H1 (cell line): ENCODE results near the gene RHOH.

Experiments
- CEBPB ChIP-seq: IDR thresholded peaks from 2 replicates; pipeline ENCODE4 v1.6.1; 2012; ENCODE audit warnings: low read depth, low read length
- EZH2 ChIP-seq: fragments of 200-600 bp; sonication (generic); IDR thresholded peaks from 2 replicates; pipeline ENCODE4 v1.7.1; 2012; ENCODE audit warnings: low read depth, mild to moderate bottlenecking, moderate library complexity, low read length, inconsistent platforms; ENCODE audit not compliant: severe bottlenecking
- KDM5A ChIP-seq: fragments of 200-600 bp; IDR thresholded peaks from 2 replicates; pipeline ENCODE4 v1.7.1; 2012; ENCODE audit warnings: mild to moderate bottlenecking, low read length, inconsistent platforms, mixed read lengths
- POLR2A ChIP-seq, 2 experiments: IDR thresholded peaks; 1 replicate in 1 of 2; 2 replicates in 1 of 2; pipeline ENCODE4 v1.6.1; 2011; ENCODE audit warnings: low read depth in 2 of 2, low read length in 2 of 2, mild to moderate bottlenecking in 2 of 2; ENCODE audit errors: control extremely low read depth in 1 of 2
- POLR2AphosphoS5 ChIP-seq: IDR thresholded peaks from 2 replicates; pipeline ENCODE4 v1.6.1; 2011; ENCODE audit warnings: low read depth, low read length
- RAD21 ChIP-seq, 2 experiments: IDR thresholded peaks in 1 of 2; conservative IDR thresholded peaks in 1 of 2; 2 replicates each; pipeline ENCODE4 v1.6.1; 2011; ENCODE audit warnings: low read depth in 2 of 2, low read length in 2 of 2, improper control_type of control experiment in 1 of 2, inconsistent platforms in 1 of 2, mild to moderate bottlenecking in 1 of 2, moderate library complexity in 1 of 2
- RFX5 ChIP-seq: IDR thresholded peaks from 2 replicates; pipeline ENCODE4 v1.6.1; 2011; ENCODE audit warnings: low read depth, low read length, improper control_type of control experiment, borderline replicate concordance
- SIN3A ChIP-seq, 2 experiments: IDR thresholded peaks in 1 of 2; conservative IDR thresholded peaks in 1 of 2; 2 replicates each; pipeline ENCODE4 v1.6.1; 2011 to 2012; ENCODE audit warnings: low read length in 2 of 2, improper control_type of control experiment in 1 of 2, low read depth in 1 of 2, mild to moderate bottlenecking in 1 of 2
- SP1 ChIP-seq: IDR thresholded peaks from 2 replicates; pipeline ENCODE4 v1.6.1; 2011; ENCODE audit warnings: low read depth, low read length
- TAF1 ChIP-seq: IDR thresholded peaks from 2 replicates; pipeline ENCODE4 v1.6.1; 2011; ENCODE audit warnings: mild to moderate bottlenecking, low read depth, low read length
- ZNF274 ChIP-seq: IDR thresholded peaks from 2 replicates; pipeline ENCODE4 v1.7.0; 2012; ENCODE audit warnings: low read length, borderline replicate concordance; ENCODE audit errors: extremely low read depth
- TF ChIP-seq, protein P1 (sequence below): IDR thresholded peaks from 2 replicates; pipeline ENCODE4 v1.6.1; 2011; ENCODE audit warnings: low read length, improper control_type of control experiment
- TF ChIP-seq, protein P2 (sequence below), 3 experiments: IDR thresholded peaks; 1 replicate in 2 of 3; 2 replicates in 1 of 3; pipeline versions ENCODE4 v1.5.1 to v1.6.1; 2011; ENCODE audit warnings: low read length in 3 of 3, mild to moderate bottlenecking in 3 of 3, inconsistent platforms in 2 of 3, low read depth in 1 of 3, moderate library complexity in 1 of 3; ENCODE audit not compliant: insufficient read depth in 1 of 3; ENCODE audit errors: control extremely low read depth in 1 of 3
- TF ChIP-seq, protein P3 (sequence below): IDR thresholded peaks from 2 replicates; pipeline ENCODE4 v1.6.1; 2012; ENCODE audit warnings: low read length, inconsistent platforms

DNA sequence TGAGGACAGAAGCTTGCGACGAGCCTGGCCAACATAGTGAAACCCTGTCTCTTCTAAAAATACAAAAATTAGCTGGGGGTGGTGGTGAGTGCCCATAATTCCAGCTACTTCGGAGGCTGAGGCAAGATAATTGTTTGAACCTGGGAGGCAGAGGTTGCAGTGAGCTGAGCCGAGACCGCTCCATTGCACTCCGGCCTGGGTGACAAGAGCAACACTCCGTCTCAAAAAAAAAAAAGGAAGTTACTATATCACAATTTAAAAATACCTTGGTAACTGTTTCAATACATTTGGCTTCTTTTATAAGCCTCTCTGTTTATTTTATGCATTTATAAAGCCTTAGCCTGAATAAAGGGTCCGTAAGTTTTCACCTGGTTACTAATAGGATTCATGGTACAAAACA, 91.7 kb downstream of the RHOH start:
- TF ChIP-seq, protein P1, sequence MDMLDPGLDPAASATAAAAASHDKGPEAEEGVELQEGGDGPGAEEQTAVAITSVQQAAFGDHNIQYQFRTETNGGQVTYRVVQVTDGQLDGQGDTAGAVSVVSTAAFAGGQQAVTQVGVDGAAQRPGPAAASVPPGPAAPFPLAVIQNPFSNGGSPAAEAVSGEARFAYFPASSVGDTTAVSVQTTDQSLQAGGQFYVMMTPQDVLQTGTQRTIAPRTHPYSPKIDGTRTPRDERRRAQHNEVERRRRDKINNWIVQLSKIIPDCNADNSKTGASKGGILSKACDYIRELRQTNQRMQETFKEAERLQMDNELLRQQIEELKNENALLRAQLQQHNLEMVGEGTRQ, result no peak
- TF ChIP-seq, protein P2, sequence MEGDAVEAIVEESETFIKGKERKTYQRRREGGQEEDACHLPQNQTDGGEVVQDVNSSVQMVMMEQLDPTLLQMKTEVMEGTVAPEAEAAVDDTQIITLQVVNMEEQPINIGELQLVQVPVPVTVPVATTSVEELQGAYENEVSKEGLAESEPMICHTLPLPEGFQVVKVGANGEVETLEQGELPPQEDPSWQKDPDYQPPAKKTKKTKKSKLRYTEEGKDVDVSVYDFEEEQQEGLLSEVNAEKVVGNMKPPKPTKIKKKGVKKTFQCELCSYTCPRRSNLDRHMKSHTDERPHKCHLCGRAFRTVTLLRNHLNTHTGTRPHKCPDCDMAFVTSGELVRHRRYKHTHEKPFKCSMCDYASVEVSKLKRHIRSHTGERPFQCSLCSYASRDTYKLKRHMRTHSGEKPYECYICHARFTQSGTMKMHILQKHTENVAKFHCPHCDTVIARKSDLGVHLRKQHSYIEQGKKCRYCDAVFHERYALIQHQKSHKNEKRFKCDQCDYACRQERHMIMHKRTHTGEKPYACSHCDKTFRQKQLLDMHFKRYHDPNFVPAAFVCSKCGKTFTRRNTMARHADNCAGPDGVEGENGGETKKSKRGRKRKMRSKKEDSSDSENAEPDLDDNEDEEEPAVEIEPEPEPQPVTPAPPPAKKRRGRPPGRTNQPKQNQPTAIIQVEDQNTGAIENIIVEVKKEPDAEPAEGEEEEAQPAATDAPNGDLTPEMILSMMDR (IDR thresholded peaks at IDR 0.05; ENCODE audit: control extremely low read depth in 1 of 3, insufficient read depth in 1 of 3, low read depth in 1 of 3, low read length in 3 of 3), result no peak
- TF ChIP-seq, protein P3, sequence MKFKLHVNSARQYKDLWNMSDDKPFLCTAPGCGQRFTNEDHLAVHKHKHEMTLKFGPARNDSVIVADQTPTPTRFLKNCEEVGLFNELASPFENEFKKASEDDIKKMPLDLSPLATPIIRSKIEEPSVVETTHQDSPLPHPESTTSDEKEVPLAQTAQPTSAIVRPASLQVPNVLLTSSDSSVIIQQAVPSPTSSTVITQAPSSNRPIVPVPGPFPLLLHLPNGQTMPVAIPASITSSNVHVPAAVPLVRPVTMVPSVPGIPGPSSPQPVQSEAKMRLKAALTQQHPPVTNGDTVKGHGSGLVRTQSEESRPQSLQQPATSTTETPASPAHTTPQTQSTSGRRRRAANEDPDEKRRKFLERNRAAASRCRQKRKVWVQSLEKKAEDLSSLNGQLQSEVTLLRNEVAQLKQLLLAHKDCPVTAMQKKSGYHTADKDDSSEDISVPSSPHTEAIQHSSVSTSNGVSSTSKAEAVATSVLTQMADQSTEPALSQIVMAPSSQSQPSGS, result no peak
- TF ChIP-seq POLR2A (IDR thresholded peaks at IDR 0.05; ENCODE audit: control extremely low read depth in 1 of 2, low read depth in 2 of 2, low read length in 2 of 2), result no peak
- no peak for TF ChIP-seq RFX5
- TF ChIP-seq SP1, result no peak
- no peak for TF ChIP-seq SIN3A (conservative IDR thresholded peaks at IDR 0.05 in 1 of 2, IDR thresholded peaks at IDR 0.05 in 1 of 2; ENCODE audit: low read depth in 1 of 2, low read length in 2 of 2)
- TF ChIP-seq KDM5A, result no peak
- no peak for TF ChIP-seq TAF1
- TF ChIP-seq CEBPB, result no peak
- no peak for TF ChIP-seq ZNF274
- TF ChIP-seq EZH2, result no peak
- TF ChIP-seq POLR2AphosphoS5, result no peak
- no peak for TF ChIP-seq RAD21 (IDR thresholded peaks at IDR 0.05 in 1 of 2, conservative IDR thresholded peaks at IDR 0.05 in 1 of 2; ENCODE audit: low read depth in 2 of 2, low read length in 2 of 2)
